HG03159 (cell line): Measurements from ENCODE around the gene PLD1.

Experiments
- ATAC-seq: cut with Tn5 transposase; IDR thresholded peaks from one replicate; pipeline ENCODE4 v1.9.1; 2021; ENCODE audit warnings: mild to moderate bottlenecking, moderate library complexity; ENCODE audit not compliant: unreplicated experiment

The PLD1 gene

GRCh38 chr3:171839270-171839669, 29.0 kb upstream of the PLD1 start:
- ATAC-seq: no peak

GRCh38 chr3:171838218-171838720, 28.0 kb upstream of the PLD1 start:
- no peak for ATAC-seq

- ATAC-seq: no peak
Observed at GRCh38 chr3:171837698-171838097, 27.4 kb upstream of the PLD1 start.

GRCh38 chr3:171836855-171837254, 26.6 kb upstream of the PLD1 start:
- no peak for ATAC-seq

GRCh38 chr3:171835613-171836012, 25.3 kb upstream of the PLD1 start:
- no peak for ATAC-seq

GRCh38 chr3:171835116-171835515, 24.8 kb upstream of the PLD1 start:
- ATAC-seq: no peak

GRCh38 chr3:171834461-171834801, 24.1 kb upstream of the PLD1 start:
- no peak for ATAC-seq

- ATAC-seq: peak; percentile 61
Observed at GRCh38 chr3:171833789-171834460, 23.6 kb upstream of the PLD1 start.

- ATAC-seq: no peak
Observed at GRCh38 chr3:171832989-171833388, 22.7 kb upstream of the PLD1 start.

GRCh38 chr3:171831936-171832335, 21.7 kb upstream of the PLD1 start:
- ATAC-seq: no peak

GRCh38 chr3:171830518-171830875, 20.2 kb upstream of the PLD1 start:
- no peak for ATAC-seq

- peak; percentile 54 for ATAC-seq
Observed at GRCh38 chr3:171829841-171830517, 19.7 kb upstream of the PLD1 start.

GRCh38 chr3:171828902-171829770, 18.9 kb upstream of the PLD1 start:
- no peak for ATAC-seq

GRCh38 chr3:171827836-171828458, 17.7 kb upstream of the PLD1 start:
- ATAC-seq: no peak

GRCh38 chr3:171827385-171827784, 17.1 kb upstream of the PLD1 start:
- ATAC-seq: no peak

GRCh38 chr3:171825222-171825828, 15.0 kb upstream of the PLD1 start:
- ATAC-seq: no peak

- ATAC-seq: no peak
Observed at GRCh38 chr3:171824824-171825221, 14.5 kb upstream of the PLD1 start.

GRCh38 chr3:171824116-171824515, 13.8 kb upstream of the PLD1 start:
- no peak for ATAC-seq

- peak; percentile 67 for ATAC-seq
Observed at GRCh38 chr3:171822431-171823106, 12.3 kb upstream of the PLD1 start.

GRCh38 chr3:171821778-171822358, 11.6 kb upstream of the PLD1 start:
- ATAC-seq: no peak
